Neural progenitor cell (in vitro differentiated cells): ENCODE results near the gene ABCC3. TPM values are rescaled to one million over a fixed set of nuclear protein-coding genes. Genes with fewer than 3 reads are reported as not detected.

ENCODE experiments used
- DNase-seq: peaks from one replicate; pipeline ENCODE4 v3.0.0-alpha.2; 2016; ENCODE audit warnings: low spot score
- H2AFZ ChIP-seq: fragments of 200-600 bp; sonication (generic); replicated peaks from 2 replicates; pipeline ENCODE4 v1.6.1; 2016; ENCODE audit warnings: antibody characterized with exemption
- H3F3A ChIP-seq: fragments of 200-600 bp; sonication (generic); 2 replicates; pipeline ENCODE4 v1.6.1; 2016; ENCODE audit warnings: antibody characterized with exemption, low read depth
- H3K27ac ChIP-seq: fragments of 200-600 bp; sonication (generic); 2 replicates; pipeline ENCODE4 v1.5.1; 2016; ENCODE audit warnings: mild to moderate bottlenecking
- H3K27me3 ChIP-seq: fragments of 200-600 bp; sonication (generic); 2 replicates; pipeline ENCODE4 v1.6.1; 2016; ENCODE audit warnings: mild to moderate bottlenecking, moderate library complexity
- H3K36me3 ChIP-seq: fragments of 200-600 bp; sonication (generic); 2 replicates; pipeline ENCODE4 v1.5.1; 2016
- H3K4me1 ChIP-seq: fragments of 200-600 bp; sonication (generic); 2 replicates; pipeline ENCODE4 v1.6.1; 2016; ENCODE audit warnings: mixed run types
- H3K4me2 ChIP-seq: fragments of 200-600 bp; sonication (generic); 2 replicates; pipeline ENCODE4 v1.6.1; 2016
- H3K4me3 ChIP-seq: fragments of 200-600 bp; sonication (generic); 2 replicates; pipeline ENCODE4 v1.5.1; 2016
- H3K79me2 ChIP-seq: fragments of 200-600 bp; sonication (generic); 2 replicates; pipeline ENCODE4 v1.6.1; 2016; ENCODE audit warnings: low read depth
- H3K9ac ChIP-seq: fragments of 200-600 bp; sonication (generic); 2 replicates; pipeline ENCODE4 v1.6.1; 2016
- H3K9me3 ChIP-seq: fragments of 200-600 bp; sonication (generic); 2 replicates; pipeline ENCODE4 v1.5.1; 2016; ENCODE audit warnings: low read depth
- H4K20me1 ChIP-seq: fragments of 200-600 bp; sonication (generic); 2 replicates; pipeline ENCODE4 v1.6.1; 2016; ENCODE audit warnings: low read depth
- H3K27ac Mint-ChIP-seq: 3 replicates; pipeline ENCODE4 v1.8.0; 2021; ENCODE audit warnings: mixed read lengths
- H3K27me3 Mint-ChIP-seq: 2 replicates; pipeline ENCODE4 v1.8.0; 2022; ENCODE audit warnings: low read depth, mild to moderate bottlenecking, inconsistent platforms, moderate library complexity, mixed read lengths; ENCODE audit not compliant: insufficient read depth
- H3K36me3 Mint-ChIP-seq: 3 replicates; pipeline ENCODE4 v1.8.0; 2021; ENCODE audit warnings: mixed read lengths
- H3K4me1 Mint-ChIP-seq: 3 replicates; pipeline ENCODE4 v1.8.0; 2021; ENCODE audit warnings: mixed read lengths
- H3K4me3 Mint-ChIP-seq: 3 replicates; pipeline ENCODE4 v1.8.0; 2021; ENCODE audit warnings: mild to moderate bottlenecking, moderate library complexity, mixed read lengths
- H3K9me3 Mint-ChIP-seq: 3 replicates; pipeline ENCODE4 v1.8.0; 2020; ENCODE audit warnings: mixed read lengths
- CTCF ChIP-seq: fragments of 200-600 bp; sonication (generic); IDR thresholded peaks from 2 replicates; pipeline ENCODE4 v1.5.1; 2017; ENCODE audit warnings: antibody characterized with exemption, mild to moderate bottlenecking
- EZH2 ChIP-seq: fragments of 200-600 bp; sonication (generic); IDR thresholded peaks from 2 replicates; pipeline ENCODE4 v1.6.1; 2017; ENCODE audit warnings: antibody characterized with exemption, mild to moderate bottlenecking, moderate library complexity
- EZH2phosphoT487 ChIP-seq: fragments of 200-600 bp; sonication (generic); IDR thresholded peaks from 2 replicates; pipeline ENCODE4 v1.6.1; 2017; ENCODE audit warnings: antibody characterized with exemption
- total RNA-seq: library from RNA; depleted of rRNA; stranded (reverse); fragments of >200 nt; gene quantifications from 2 replicates; pipeline ENCODE4 v1.2.3, GENCODE V29; 2015; ENCODE audit warnings: low replicate concordance

ABCC3 gene
- total RNA-seq, 1 donor from 2014 or later: not detected

- no peaks in the 10 kb centered on the region for H3K9me3 Mint-ChIP-seq
- Histone ChIP-seq H4K20me1 (peaks cover 4% of the 10 kb centered on the region), H3K4me2 (no peak overlapping the region), H3K9me3 (no peaks in the 10 kb centered on the region), H2AFZ (no peak overlapping the region), H3K4me3 (no peak overlapping the region), H3K36me3 (no peaks in the 10 kb centered on the region), H3K79me2 (no peaks in the 10 kb centered on the region), H3K9ac (no peak overlapping the region), H3K27ac (no peak overlapping the region), H3F3A (peaks cover 11% of the 10 kb centered on the region), H3K27me3 (peaks cover 52% of the 10 kb centered on the region), H3K4me1 (peaks cover 16% of the 10 kb centered on the region)
- TF ChIP-seq CTCF (no peak), EZH2 (no peak), EZH2phosphoT487 (no peak)
- no peak overlapping the region for H3K4me3 Mint-ChIP-seq
- peaks cover 38% of the 10 kb centered on the region for H3K27me3 Mint-ChIP-seq
- H3K27ac Mint-ChIP-seq: peak overlapping the region; percentile 72
- peaks cover 20% of the 10 kb centered on the region for H3K4me1 Mint-ChIP-seq
- H3K36me3 Mint-ChIP-seq: no peaks in the 10 kb centered on the region
- DNase-seq: no peak
Observed at GRCh38 chr17:50637829-50638605, 3.3 kb downstream of the ABCC3 start.

- Mint-ChIP-seq H3K4me3 (no peak overlapping the region), H3K4me1 (peaks cover 20% of the 10 kb centered on the region), H3K27me3 (peaks cover 33% of the 10 kb centered on the region), H3K9me3 (no peaks in the 10 kb centered on the region), H3K36me3 (no peaks in the 10 kb centered on the region), H3K27ac (no peak overlapping the region)
- H3F3A ChIP-seq: peaks cover 11% of the 10 kb centered on the region
- no peak overlapping the region for H2AFZ ChIP-seq
- no peak for DNase-seq
- H3K36me3 ChIP-seq: no peaks in the 10 kb centered on the region
- H3K27me3 ChIP-seq: peaks cover 47% of the 10 kb centered on the region
- H4K20me1 ChIP-seq: peaks cover 4% of the 10 kb centered on the region
- H3K27ac ChIP-seq: no peak overlapping the region
- H3K4me2 ChIP-seq: no peak overlapping the region
- no peak overlapping the region for H3K9ac ChIP-seq
- no peaks in the 10 kb centered on the region for H3K79me2 ChIP-seq
- H3K4me1 ChIP-seq: peaks cover 16% of the 10 kb centered on the region
- H3K9me3 ChIP-seq: no peaks in the 10 kb centered on the region
- no peak overlapping the region for H3K4me3 ChIP-seq
- TF ChIP-seq EZH2phosphoT487: no peak
- TF ChIP-seq CTCF: no peak
- TF ChIP-seq EZH2: no peak
Observed at GRCh38 chr17:50638606-50638965, 3.9 kb downstream of the ABCC3 start.

- Histone ChIP-seq H3K36me3 (no peaks in the 10 kb centered on the region), H3K79me2 (no peaks in the 10 kb centered on the region), H2AFZ (no peak overlapping the region), H3K4me3 (no peak overlapping the region), H3K27ac (no peak overlapping the region), H3F3A (peaks cover 11% of the 10 kb centered on the region), H4K20me1 (peaks cover 4% of the 10 kb centered on the region), H3K4me2 (no peak overlapping the region), H3K4me1 (peaks cover 16% of the 10 kb centered on the region), H3K27me3 (peaks cover 41% of the 10 kb centered on the region), H3K9ac (no peak overlapping the region), H3K9me3 (no peaks in the 10 kb centered on the region)
- no peak for DNase-seq
- Mint-ChIP-seq H3K4me1 (peaks cover 20% of the 10 kb centered on the region), H3K27me3 (peaks cover 28% of the 10 kb centered on the region), H3K36me3 (no peaks in the 10 kb centered on the region), H3K9me3 (no peaks in the 10 kb centered on the region), H3K27ac (no peak overlapping the region), H3K4me3 (no peak overlapping the region)
- TF ChIP-seq EZH2phosphoT487 (no peak), EZH2 (no peak), CTCF (no peak)
Observed at GRCh38 chr17:50638966-50639713, 4.5 kb downstream of the ABCC3 start.
